Activated T-helper 1 cell treated with Interleukin-2 at 50 U/mL for 16 hours (primary cell): ENCODE results near the gene ZNF280A.
A peak's percentile ranks its signal among the peaks of the same experiment; 100 is the strongest.

ENCODE experiments used
- DNase-seq: peaks from one replicate; pipeline ENCODE4 v3.0.0-alpha.2; 2020; ENCODE audit warnings: low read depth

Gene ZNF280A, protein sequence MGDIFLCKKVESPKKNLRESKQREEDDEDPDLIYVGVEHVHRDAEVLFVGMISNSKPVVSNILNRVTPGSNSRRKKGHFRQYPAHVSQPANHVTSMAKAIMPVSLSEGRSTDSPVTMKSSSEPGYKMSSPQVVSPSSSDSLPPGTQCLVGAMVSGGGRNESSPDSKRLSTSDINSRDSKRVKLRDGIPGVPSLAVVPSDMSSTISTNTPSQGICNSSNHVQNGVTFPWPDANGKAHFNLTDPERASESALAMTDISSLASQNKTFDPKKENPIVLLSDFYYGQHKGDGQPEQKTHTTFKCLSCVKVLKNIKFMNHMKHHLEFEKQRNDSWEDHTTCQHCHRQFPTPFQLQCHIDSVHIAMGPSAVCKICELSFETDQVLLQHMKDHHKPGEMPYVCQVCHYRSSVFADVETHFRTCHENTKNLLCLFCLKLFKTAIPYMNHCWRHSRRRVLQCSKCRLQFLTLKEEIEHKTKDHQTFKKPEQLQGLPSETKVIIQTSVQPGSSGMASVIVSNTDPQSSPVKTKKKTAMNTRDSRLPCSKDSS

GRCh38 chr22:22520020-22520656 is at the start of gene ZNF280A:
Gene ZNF280A, minus strand, starts transcription at chr22:22520270. Its CDS starts 4,640 bp downstream, at chr22:22515630.
- no peak for DNase-seq

GRCh38 chr22:22569218-22569617 is 49.1 kb upstream of the ZNF280A start:
- DNase-seq: no peak

- no peak for DNase-seq
Observed at GRCh38 chr22:22565981-22566380, 45.9 kb upstream of the ZNF280A start.

GRCh38 chr22:22558972-22559603 is 39.0 kb upstream of the ZNF280A start, which contains the start of gene PRAME:
Gene PRAME, minus strand, starts transcription at chr22:22559265. Its CDS starts 2,433 bp downstream, at chr22:22556832.
- DNase-seq: peak; percentile 29

DNA sequence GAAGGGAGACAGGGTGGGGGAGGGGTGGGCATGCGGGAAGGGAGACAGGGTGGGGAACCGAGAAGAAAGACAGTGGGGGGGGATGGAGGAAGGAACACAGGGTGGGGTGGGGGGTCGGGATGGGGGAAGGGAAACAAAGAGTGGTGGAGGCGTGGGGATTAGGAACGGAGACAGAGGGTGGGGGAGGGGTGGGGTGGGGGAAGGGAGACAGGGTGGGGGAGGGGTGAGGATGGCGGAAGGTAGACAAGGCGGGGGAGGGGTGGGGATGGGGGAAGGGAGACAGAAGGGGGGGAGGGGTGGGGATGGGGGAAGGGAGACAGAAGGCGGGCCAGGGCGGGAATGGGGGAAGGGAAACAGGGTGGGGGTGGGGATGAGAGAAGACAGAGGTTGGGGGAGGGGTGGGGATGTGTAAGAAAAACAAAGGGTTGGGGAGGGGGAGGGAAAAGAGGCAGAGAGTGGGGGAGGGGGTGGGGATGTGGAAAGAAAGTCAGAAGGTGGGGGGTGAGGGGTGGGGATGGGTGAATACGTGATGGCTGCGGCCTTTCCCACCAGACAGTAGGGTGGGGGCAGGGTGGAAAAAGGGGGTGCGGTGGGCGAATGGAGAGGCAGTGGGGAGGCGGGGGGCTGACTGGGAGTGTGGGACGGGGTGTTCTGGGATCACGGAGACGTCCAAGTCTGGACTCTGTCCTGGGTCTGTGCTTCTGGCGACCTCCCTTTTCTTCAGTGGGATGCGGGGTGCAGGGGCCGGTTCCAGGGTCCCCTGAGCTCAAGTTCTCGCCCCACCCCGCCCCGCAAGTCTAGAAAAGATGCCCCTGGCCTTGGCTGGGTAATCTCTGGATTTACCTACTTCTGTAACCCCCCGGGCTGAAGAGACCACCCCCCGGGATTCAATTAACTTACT is 38.3 kb upstream of the ZNF280A start:
- DNase-seq: no peak

DNA sequence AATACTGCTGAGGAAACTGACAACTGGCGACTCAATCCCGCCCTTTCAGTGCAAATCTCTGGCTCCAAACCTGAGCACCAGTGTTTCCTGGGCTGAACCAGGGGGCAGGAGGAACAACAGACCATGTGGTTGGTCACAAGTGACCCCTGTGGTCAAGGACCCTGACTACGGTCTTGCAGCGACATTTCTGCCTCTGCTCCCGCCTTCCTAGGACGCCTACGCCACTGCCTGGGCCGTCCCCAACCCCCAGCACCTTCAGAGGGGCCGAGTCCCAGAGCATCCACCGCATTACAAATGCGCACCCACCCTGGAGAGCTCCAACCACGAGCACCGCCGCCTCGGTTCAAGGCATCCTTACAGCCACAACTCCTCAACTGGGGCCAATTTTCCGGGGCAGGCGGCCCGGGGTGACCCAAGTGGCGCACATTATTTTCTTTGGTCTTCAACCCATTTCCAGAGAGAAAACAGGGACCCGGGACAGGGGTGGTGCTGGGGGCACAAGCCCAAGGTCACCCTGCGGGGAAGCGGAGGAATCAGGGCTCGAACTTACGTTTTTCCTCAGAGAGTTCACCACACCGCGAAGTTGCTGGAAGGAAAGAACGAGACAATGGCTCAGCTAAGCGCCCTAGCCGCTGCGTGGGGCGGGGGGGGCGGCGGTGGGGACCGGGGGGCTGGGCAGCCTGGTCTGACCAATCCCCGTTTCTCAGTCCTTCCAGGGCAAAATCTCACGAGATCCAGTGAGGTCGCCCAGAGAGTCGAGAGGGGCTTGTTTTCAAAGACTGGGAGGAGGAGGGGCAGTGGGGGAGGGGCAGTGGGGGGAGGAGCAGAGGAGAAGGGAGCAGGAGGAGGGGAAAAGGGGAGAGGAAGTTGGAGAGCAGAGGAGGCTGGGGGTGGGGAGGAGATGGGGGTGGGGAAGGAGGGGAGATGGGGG is 37.2 kb upstream of the ZNF280A start:
- DNase-seq: no peak

DNA sequence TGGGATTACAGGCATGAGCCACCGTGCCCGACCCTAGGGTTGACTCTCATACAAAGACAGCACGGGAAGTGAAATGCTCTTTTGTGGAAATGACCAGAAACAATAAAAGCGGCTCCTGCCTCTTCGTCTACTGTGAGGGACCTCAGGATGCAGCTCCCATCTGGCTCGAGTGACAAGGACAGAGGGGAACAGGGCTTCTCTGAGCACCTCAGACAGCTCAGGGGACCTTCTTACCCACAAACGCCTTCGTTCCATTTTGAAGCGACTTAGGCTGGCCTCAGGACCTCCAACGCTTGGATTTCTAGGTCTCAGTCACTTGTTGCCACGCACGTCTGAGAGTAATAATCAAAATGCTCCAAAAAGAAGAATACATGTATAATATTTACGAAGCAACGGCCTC is 36.5 kb upstream of the ZNF280A start:
- DNase-seq: no peak

- DNase-seq: no peak
Observed at GRCh38 chr22:22555596-22555995, 35.5 kb upstream of the ZNF280A start.

DNA sequence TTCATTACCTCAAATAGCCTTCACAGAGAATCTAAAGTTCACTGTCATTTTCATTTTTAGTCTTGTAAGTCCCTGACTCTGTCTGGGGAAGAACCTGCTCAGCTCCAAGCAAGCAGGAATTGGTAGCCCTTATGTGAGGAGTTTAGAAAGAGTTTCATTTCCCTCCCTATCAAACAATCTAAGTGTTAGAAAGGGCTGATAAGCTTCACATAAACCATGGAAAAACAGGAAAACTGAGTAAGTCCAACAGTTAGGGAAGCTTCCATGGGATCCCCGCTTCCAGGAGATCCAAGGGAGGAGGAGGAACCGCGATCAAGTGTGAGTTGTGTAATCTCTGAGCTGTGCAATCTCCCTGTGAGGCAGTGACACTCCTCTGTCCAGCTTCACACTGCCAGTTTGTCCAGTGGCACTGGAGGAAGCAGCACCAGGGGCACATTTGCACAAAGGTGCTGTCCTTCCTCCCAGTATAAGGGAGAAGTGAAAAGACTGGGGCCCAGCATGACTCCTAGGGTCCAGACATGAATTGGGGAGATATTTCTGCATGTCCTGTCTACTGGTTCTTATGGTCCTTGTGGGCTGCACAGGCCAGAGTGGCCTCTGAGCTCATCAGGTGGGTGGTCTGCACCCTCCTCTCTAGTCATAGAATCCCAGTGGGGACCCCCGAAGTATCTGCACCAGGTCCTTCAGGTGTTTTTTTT is 34.7 kb upstream of the ZNF280A start:
- DNase-seq: no peak

GRCh38 chr22:22553735-22554586 is 33.9 kb upstream of the ZNF280A start:
- no peak for DNase-seq

DNA sequence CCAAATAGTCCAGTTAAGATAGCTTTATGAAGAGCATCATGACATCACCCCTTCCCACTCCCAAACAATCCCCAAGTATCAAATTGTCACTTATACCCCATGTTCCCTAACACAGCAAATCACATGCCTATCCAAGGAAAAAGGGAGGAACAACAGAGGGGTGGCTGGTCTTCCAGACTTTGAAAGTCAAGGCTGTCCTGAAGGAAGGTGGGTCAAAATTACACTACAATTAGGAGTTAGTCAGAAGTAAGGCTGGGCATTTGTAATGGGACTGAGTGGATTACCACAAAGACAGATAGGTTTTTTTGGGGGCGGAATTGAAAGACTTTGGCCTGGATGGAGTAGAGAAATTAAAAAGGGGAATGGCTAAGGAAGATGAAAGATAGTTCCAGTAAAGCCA is 33.1 kb upstream of the ZNF280A start:
- no peak for DNase-seq

DNA sequence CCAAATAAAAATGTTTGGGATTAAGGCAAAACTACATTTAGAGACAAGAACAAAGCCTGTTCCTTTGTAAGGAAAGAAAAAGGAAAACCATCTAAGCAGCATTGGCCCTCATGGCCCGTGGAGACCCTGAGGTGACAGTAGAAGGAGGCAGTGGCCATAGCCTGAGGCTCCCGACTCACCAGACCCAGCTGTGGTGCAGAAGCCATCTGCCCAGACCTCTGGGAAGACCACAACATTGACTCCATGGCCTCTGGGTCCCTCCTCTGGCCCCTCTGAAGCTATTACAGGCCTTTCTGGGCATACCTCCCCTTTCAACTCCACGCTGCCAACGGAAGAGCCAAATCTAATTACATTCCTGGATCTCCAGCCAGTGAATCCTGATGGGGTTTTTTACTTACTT is 32.6 kb upstream of the ZNF280A start:
- DNase-seq: no peak

- no peak for DNase-seq
Observed at GRCh38 chr22:22550789-22551434, 30.8 kb upstream of the ZNF280A start.

GRCh38 chr22:22548910-22549309 is 28.8 kb upstream of the ZNF280A start:
- DNase-seq: no peak

DNA sequence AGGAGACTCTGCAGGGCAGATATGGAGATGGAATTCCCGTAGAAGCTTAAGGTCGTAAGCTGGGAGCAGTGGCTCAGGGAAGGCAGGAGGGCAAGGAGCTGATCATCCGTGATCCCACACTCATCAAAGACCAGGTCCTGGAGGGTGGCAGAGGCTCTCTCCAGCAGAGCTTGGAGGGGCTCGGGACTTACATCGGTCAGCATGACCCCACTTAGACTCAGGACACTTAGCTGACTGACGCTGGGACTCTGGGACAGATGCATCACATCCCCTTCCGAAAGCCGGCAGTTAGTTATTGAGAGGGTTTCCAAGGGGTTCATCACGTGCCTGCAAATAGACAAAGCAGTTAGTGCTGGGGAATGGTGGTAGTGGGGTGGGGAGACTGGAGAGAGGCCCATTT is 28.2 kb upstream of the ZNF280A start:
- no peak for DNase-seq

DNA sequence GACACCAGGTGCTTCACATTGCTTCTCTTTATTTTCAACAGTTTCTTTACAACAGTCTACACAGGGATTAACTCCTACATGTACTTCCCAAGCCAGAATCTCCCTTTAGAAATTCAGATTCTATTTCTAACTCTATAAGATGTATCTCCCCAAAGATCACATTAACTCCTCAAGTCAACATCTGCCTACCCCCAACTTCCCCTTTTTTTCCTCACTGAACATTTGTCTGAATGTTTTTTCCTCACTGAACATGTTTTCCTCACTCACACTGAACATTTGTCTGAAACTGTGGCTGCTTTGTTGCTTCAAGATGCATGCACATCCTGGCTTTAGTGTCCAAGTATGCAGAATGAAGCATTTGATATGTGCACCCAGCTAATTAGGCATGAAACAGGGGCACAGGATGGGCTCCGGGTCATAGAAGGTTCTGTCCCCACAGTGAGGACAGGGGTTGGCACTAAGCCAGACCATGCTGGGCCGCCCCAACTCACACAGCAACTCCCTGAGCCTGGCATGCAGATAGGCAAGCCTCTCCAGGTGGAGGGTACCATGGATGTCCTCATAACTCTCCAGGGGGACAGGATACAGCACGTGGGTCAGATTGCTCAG is 27.7 kb upstream of the ZNF280A start:
- DNase-seq: no peak

DNA sequence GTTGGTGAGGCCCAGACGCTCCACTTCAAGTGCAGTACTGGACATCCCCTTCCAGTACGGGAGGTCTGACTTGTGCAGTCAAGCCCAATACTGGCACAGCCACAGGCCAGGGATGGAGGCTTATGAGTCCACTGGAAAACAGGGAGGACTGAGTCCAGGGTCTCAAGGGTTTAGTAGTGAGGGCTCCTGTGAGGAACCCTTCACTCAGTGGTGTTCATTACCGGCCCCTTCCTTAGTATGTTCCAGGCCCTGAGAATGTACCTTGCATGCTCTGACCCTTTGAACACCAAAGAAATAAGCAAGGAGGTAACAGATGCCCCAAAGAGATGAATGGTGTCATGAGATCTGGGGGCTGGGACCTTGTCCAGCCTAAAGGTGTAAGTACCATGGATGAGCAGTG is 27.2 kb upstream of the ZNF280A start:
- DNase-seq: no peak

GRCh38 chr22:22546490-22546889 is 26.4 kb upstream of the ZNF280A start:
- no peak for DNase-seq
